ENCODE measurements around the gene CFAP43. TPM values are rescaled to one million over a fixed set of nuclear protein-coding genes. Genes with fewer than 3 reads are reported as not detected.
"Not testable (repeated sequence)": the region's sequence is repeated elsewhere in the genome, so short reads cannot be mapped to it uniquely, and the experiment has no call there.

CFAP43 gene
- total and polyA plus RNA-seq, 7 donors, result 0.04 to 0.44 (median 0.11) TPM; not detected in 4

- TF ChIP-seq CTCF (IDR thresholded peaks at IDR 0.05), result no peak
- Histone ChIP-seq H3K36me3 (ENCODE audit: insufficient read depth in 1 of 2, low read depth in 1 of 2) (no peaks in the 10 kb centered on the region), H3K27me3 (ENCODE audit: insufficient read depth in 3 of 3, low read length in 2 of 3) (no peaks in the 10 kb centered on the region), H3K4me3 (no peak overlapping the region), H3K27ac (no peak overlapping the region), H3K4me1 (no peaks in the 10 kb centered on the region), H3K9me3 (no peaks in the 10 kb centered on the region)
- no peak for ATAC-seq
- no peak for DNase-seq
- intact Hi-C loops (cut with DNase I), result no loop called here
- 51 to 66% (median 51%) methylated on average over 2 of the region's 2 CpGs for WGBS, 3 donors
Observed at GRCh38 chr10:104197364-104197763, 34.8 kb downstream of the CFAP43 start.

- intact Hi-C loops (cut with DNase I), result no loop called here
- 78 to 88% (median 80%) methylated on average over 2 of the region's 2 CpGs for WGBS, 3 donors
- ATAC-seq, result no peak
- H3K4me3 ChIP-seq, result no peak overlapping the region
- H3K36me3 ChIP-seq (ENCODE audit: insufficient read depth in 1 of 2, low read depth in 1 of 2), result no peaks in the 10 kb centered on the region
- no peak for DNase-seq
- no peak overlapping the region for H3K27ac ChIP-seq
- no peak for TF ChIP-seq CTCF (IDR thresholded peaks at IDR 0.05)
- no peaks in the 10 kb centered on the region for H3K4me1 ChIP-seq
- no peaks in the 10 kb centered on the region for H3K9me3 ChIP-seq
- H3K27me3 ChIP-seq (ENCODE audit: insufficient read depth in 3 of 3, low read length in 2 of 3), result no peaks in the 10 kb centered on the region
Observed at GRCh38 chr10:104195706-104196105, 36.5 kb downstream of the CFAP43 start.

- Histone ChIP-seq H3K36me3 (ENCODE audit: insufficient read depth in 1 of 2, low read depth in 1 of 2) (no peaks in the 10 kb centered on the region), H3K4me3 (no peak overlapping the region), H3K9me3 (no peaks in the 10 kb centered on the region), H3K27ac (no peak overlapping the region), H3K4me1 (no peaks in the 10 kb centered on the region), H3K27me3 (ENCODE audit: insufficient read depth in 3 of 3, low read length in 2 of 3) (no peaks in the 10 kb centered on the region)
- no peak for TF ChIP-seq CTCF (IDR thresholded peaks at IDR 0.05)
- 79% methylated on average over 17 of the region's 17 CpGs for WGBS, 3 donors
- intact Hi-C loops (cut with DNase I), result no loop called here
- no peak for DNase-seq
- ATAC-seq, result no peak
Observed at GRCh38 chr10:104193787-104194186, 38.4 kb downstream of the CFAP43 start.

GRCh38 chr10:104190695-104191094 is 41.5 kb downstream of the CFAP43 start:
- ATAC-seq, result no peak
- intact Hi-C loops (cut with DNase I), result no loop called here
- no peaks in the 10 kb centered on the region for H3K36me3 ChIP-seq (ENCODE audit: insufficient read depth in 1 of 2, low read depth in 1 of 2)
- no peak overlapping the region for H3K4me3 ChIP-seq
- 84 to 92% (median 91%) methylated on average over 5 of the region's 5 CpGs for WGBS, 3 donors
- H3K4me1 ChIP-seq, result no peaks in the 10 kb centered on the region
- no peak for DNase-seq
- no peak for TF ChIP-seq CTCF (IDR thresholded peaks at IDR 0.05)
- no peaks in the 10 kb centered on the region for H3K27me3 ChIP-seq (ENCODE audit: insufficient read depth in 3 of 3, low read length in 2 of 3)
- no peaks in the 10 kb centered on the region for H3K9me3 ChIP-seq
- no peak overlapping the region for H3K27ac ChIP-seq

GRCh38 chr10:104183682-104184081 is 48.5 kb downstream of the CFAP43 start:
- DNase-seq (no peak), ATAC-seq (no peak)
- TF ChIP-seq CTCF (IDR thresholded peaks at IDR 0.05), result no peak
- no peak overlapping the region for H3K4me3 ChIP-seq
- no peaks in the 10 kb centered on the region for H3K27me3 ChIP-seq (ENCODE audit: insufficient read depth in 3 of 3, low read length in 2 of 3)
- no peaks in the 10 kb centered on the region for H3K4me1 ChIP-seq
- intact Hi-C loops (cut with DNase I), result no loop called here
- 80 to 81% (median 81%) methylated on average over 4 of the region's 4 CpGs for WGBS, 3 donors
- H3K9me3 ChIP-seq, result no peaks in the 10 kb centered on the region
- no peaks in the 10 kb centered on the region for H3K36me3 ChIP-seq (ENCODE audit: insufficient read depth in 1 of 2, low read depth in 1 of 2)
- H3K27ac ChIP-seq, result no peak overlapping the region

GRCh38 chr10:104174136-104174535 is 58.0 kb downstream of the CFAP43 start:
- intact Hi-C loops (cut with DNase I); ATAC-seq; H3K27ac ChIP-seq; H3K4me3 ChIP-seq; H3K36me3 ChIP-seq (ENCODE audit: insufficient read depth in 1 of 2, low read depth in 1 of 2); DNase-seq; H3K9me3 ChIP-seq; H3K4me1 ChIP-seq; H3K27me3 ChIP-seq (ENCODE audit: insufficient read depth in 3 of 3, low read length in 2 of 3): not testable (repeated sequence)
- 73 to 92% (median 81%) methylated on average over 1 of the region's 1 CpG for WGBS, 3 donors

All from psoas muscle (tissue), 8 donors.